Measurements from ENCODE around the gene NFASC. TPM values are rescaled to one million over a fixed set of nuclear protein-coding genes. Genes with fewer than 3 reads are reported as not detected.

Gene NFASC
- total RNA-seq, 2 experiments from 2014 or later = not detected

DNA sequence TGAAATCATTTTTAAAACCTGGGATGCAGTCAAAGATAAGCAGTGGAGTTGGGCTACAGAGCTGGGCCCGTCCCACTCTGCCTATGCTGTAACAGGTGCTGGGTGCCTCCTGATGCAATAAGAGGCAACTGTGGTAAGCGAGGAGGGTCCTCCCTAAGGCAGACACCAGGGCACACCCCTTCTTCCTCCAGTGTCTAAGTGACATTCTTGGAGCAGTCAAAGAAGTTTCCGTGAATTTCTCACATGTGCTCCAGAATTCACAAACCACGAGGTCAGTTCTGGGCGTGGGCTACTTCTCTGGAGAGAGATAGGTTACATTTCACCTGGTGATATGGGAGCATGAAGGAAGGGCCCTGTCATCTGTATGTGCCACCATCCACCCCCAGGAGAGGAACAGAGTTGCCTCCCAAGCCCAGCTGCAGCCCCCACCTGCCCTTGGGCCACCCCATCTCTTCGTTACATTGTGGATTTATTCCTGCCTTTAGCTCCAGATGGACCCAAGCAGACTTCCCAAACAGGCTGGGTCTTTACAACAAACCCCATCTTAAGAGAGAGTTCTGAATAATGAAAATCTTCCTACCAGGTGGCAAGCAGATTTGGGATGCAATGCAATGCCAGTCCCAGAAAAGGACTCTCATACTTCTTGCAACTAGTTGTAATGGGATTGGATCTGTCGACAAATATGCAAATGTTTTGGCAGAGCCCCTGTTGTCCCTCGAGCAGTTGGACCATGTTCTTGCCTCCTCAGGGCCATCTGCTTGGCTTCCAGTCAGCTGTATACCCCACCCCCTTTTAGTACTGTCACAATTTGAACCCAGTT, 89.9 kb downstream of the NFASC start:
- no peak overlapping the region for H3K4me3 Mint-ChIP-seq
- ChIA-PET CTCF (no interaction called here), POLR2A (no interaction called here)
- peaks cover 40% of the 10 kb centered on the region for H3K27me3 Mint-ChIP-seq
- no peaks in the 10 kb centered on the region for H3K4me1 ChIP-seq (ENCODE audit: insufficient read depth, low read length)
- no peak overlapping the region for H3K27ac ChIP-seq (ENCODE audit: low read depth in 1 of 2, low read length in 2 of 2)
- peaks cover 0 to 5% of the 10 kb centered on the region in 2 experiments for H3K27me3 ChIP-seq (ENCODE audit: control insufficient read depth in 1 of 2, insufficient read depth in 2 of 2, low read length in 2 of 2)
- H3K36me3 Mint-ChIP-seq (ENCODE audit: low read depth) = no peaks in the 10 kb centered on the region
- no peak overlapping the region for H3K4me3 ChIP-seq (ENCODE audit: low read length)
- TF ChIP-seq, protein P1, sequence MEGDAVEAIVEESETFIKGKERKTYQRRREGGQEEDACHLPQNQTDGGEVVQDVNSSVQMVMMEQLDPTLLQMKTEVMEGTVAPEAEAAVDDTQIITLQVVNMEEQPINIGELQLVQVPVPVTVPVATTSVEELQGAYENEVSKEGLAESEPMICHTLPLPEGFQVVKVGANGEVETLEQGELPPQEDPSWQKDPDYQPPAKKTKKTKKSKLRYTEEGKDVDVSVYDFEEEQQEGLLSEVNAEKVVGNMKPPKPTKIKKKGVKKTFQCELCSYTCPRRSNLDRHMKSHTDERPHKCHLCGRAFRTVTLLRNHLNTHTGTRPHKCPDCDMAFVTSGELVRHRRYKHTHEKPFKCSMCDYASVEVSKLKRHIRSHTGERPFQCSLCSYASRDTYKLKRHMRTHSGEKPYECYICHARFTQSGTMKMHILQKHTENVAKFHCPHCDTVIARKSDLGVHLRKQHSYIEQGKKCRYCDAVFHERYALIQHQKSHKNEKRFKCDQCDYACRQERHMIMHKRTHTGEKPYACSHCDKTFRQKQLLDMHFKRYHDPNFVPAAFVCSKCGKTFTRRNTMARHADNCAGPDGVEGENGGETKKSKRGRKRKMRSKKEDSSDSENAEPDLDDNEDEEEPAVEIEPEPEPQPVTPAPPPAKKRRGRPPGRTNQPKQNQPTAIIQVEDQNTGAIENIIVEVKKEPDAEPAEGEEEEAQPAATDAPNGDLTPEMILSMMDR (IDR thresholded peaks at IDR 0.05) = no peak
- H3K27ac Mint-ChIP-seq = no peak overlapping the region
- no peaks in the 10 kb centered on the region for H3K4me1 Mint-ChIP-seq (ENCODE audit: low read depth)
- intact Hi-C loops (cut with DNase I, micrococcal nuclease) = no loop called here
- H3K9me3 ChIP-seq (ENCODE audit: control insufficient read depth in 1 of 2, insufficient read depth in 1 of 2, low read length in 2 of 2) = no peaks in the 10 kb centered on the region
- no peaks in the 10 kb centered on the region for H3K9me3 Mint-ChIP-seq
- no peaks in the 10 kb centered on the region for H3K36me3 ChIP-seq (ENCODE audit: insufficient read depth, low read length)
- ATAC-seq (ENCODE audit: poor library complexity) = no peak
- no peak for DNase-seq

- Mint-ChIP-seq H3K9me3 (no peaks in the 10 kb centered on the region), H3K4me3 (no peak overlapping the region), H3K4me1 (ENCODE audit: low read depth) (no peaks in the 10 kb centered on the region), H3K27ac (no peak overlapping the region), H3K27me3 (peaks cover 44% of the 10 kb centered on the region), H3K36me3 (ENCODE audit: low read depth) (no peaks in the 10 kb centered on the region)
- no peaks in the 10 kb centered on the region for H3K4me1 ChIP-seq (ENCODE audit: insufficient read depth, low read length)
- H3K27ac ChIP-seq (ENCODE audit: low read depth in 1 of 2, low read length in 2 of 2) = no peak overlapping the region
- ATAC-seq (ENCODE audit: poor library complexity) = no peak
- H3K36me3 ChIP-seq (ENCODE audit: insufficient read depth, low read length) = no peaks in the 10 kb centered on the region
- TF ChIP-seq, protein P1 (IDR thresholded peaks at IDR 0.05) = no peak
- no peak for DNase-seq
- H3K4me3 ChIP-seq (ENCODE audit: low read length) = no peak overlapping the region
- intact Hi-C loops (cut with DNase I, micrococcal nuclease) = no loop called here
- ChIA-PET CTCF (no interaction called here), POLR2A (no interaction called here)
- H3K9me3 ChIP-seq (ENCODE audit: control insufficient read depth in 1 of 2, insufficient read depth in 1 of 2, low read length in 2 of 2) = no peaks in the 10 kb centered on the region
- peaks cover 0 to 5% of the 10 kb centered on the region in 2 experiments for H3K27me3 ChIP-seq (ENCODE audit: control insufficient read depth in 1 of 2, insufficient read depth in 2 of 2, low read length in 2 of 2)
These were observed 91.2 kb downstream of the NFASC start for GRCh38 chr1:204961765-204962419.

DNA sequence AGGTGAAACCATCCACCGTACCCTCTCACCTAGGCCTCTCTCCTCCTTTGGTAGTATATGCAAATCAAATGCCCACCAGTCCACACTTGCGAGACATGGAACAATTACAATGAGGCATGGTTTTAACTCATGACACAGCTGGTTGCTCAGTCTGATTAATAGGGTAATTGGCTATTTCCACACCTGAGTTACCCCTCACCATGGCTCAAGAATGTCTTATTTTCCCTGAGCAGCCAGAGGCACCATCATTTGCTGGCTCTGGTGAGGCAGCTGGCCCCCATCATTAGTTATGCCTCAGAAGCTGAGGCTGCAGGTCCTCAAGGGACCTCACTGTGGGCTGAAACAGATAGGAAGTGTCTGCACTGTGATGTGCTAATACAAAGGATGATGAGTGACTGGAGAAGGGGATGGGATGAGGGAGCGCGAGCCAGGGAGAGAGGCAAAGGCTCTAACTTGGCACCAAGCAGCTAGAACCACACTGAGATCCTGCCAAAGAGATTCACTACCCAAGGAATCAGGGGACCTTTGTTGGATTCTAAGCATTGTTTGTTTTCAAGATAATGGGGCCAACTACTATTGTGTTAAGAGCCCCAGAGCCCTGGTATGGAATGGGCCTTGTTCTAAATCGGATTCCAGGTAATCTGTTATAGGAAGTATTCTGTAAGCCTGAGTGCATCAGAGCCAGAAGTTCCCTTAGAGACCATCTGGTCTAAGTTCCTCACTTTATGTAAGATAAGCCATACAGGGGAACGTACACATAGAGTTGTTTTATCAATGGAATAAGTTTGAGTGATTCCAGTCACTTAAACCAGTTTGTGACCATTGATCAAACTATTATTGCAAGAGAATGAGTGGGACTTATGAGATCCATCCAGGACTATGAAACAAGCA, 92.3 kb downstream of the NFASC start:
- no peaks in the 10 kb centered on the region for H3K9me3 Mint-ChIP-seq
- H3K27ac Mint-ChIP-seq = no peak overlapping the region
- no peak for ATAC-seq (ENCODE audit: poor library complexity)
- intact Hi-C loops (cut with DNase I, micrococcal nuclease) = no loop called here
- H3K36me3 ChIP-seq (ENCODE audit: insufficient read depth, low read length) = no peaks in the 10 kb centered on the region
- POLR2A ChIA-PET = no interaction called here
- peaks cover 43% of the 10 kb centered on the region for H3K27me3 Mint-ChIP-seq
- no peak for DNase-seq
- no peaks in the 10 kb centered on the region for H3K9me3 ChIP-seq (ENCODE audit: control insufficient read depth in 1 of 2, insufficient read depth in 1 of 2, low read length in 2 of 2)
- no peaks in the 10 kb centered on the region for H3K4me1 ChIP-seq (ENCODE audit: insufficient read depth, low read length)
- H3K27ac ChIP-seq (ENCODE audit: low read depth in 1 of 2, low read length in 2 of 2) = no peak overlapping the region
- H3K27me3 ChIP-seq (ENCODE audit: control insufficient read depth in 1 of 2, insufficient read depth in 2 of 2, low read length in 2 of 2) = peaks cover 0 to 8% of the 10 kb centered on the region in 2 experiments
- CTCF ChIA-PET = no interaction called here
- H3K4me3 Mint-ChIP-seq = no peak overlapping the region
- H3K36me3 Mint-ChIP-seq (ENCODE audit: low read depth) = no peaks in the 10 kb centered on the region
- H3K4me1 Mint-ChIP-seq (ENCODE audit: low read depth) = no peaks in the 10 kb centered on the region
- H3K4me3 ChIP-seq (ENCODE audit: low read length) = no peak overlapping the region
- TF ChIP-seq, protein P1 (IDR thresholded peaks at IDR 0.05) = no peak
